K562 (cell line): ENCODE results near the gene STIL. TPM values are rescaled to one million over a fixed set of nuclear protein-coding genes. Genes with fewer than 3 reads are reported as not detected.

Source experiments
- ATAC-seq: fragments of 200-7000 bp; cut with Tn5 transposase; 3 replicates; pipeline ENCODE4 v1.9.1; 2020; ENCODE audit warnings: moderate library complexity
- BruUV-seq: library from RNA; stranded (reverse); fragments of 400-500 nt; replicated peaks from 2 replicates; lab custom pipeline; 2021; lab: Mats Ljungman, UMichigan
- CTCF ChIA-PET: fragments of 300-600 bp; formaldehyde crosslinking; extraction: SDS; loops from one replicate; lab custom pipeline; 2021; ENCODE audit warnings: low intra/inter-chr PET ratio; lab: Yijun Ruan, JAX
- POLR2A ChIA-PET: fragments of 300-600, 350-650 bp; sonication (Branson Sonifier 250); formaldehyde crosslinking; extraction: SDS; loops from one replicate; lab custom pipeline; 2021; ENCODE audit warnings: antibody characterized with exemption, inconsistent platforms; lab: Yijun Ruan, JAX
- DNase-seq, 4 experiments: peaks; one replicate each; pipeline versions ENCODE4 v3.0.0 to v3.0.0-alpha.2; 2011 to 2018; ENCODE audit warnings: low spot score in 3 of 4, mixed read lengths in 3 of 4; ENCODE audit errors: extremely low read depth in 1 of 4
- FAIRE-seq: peaks from 2 replicates; lab custom pipeline; 2011; peaks lifted over from hg19 to GRCh38; lab: Jason Lieb, UNC
- H2AFZ ChIP-seq: 2 replicates; pipeline ENCODE4 v1.6.0; 2011; ENCODE audit warnings: low read depth, low read length, control low read depth, inconsistent platforms
- H3K27ac ChIP-seq: fragments of 200-600 bp; 3 replicates; pipeline ENCODE4 v1.8.0; 2011; ENCODE audit warnings: low read depth, mild to moderate bottlenecking, control low read depth, inconsistent platforms, low read length, moderate library complexity, mixed read lengths; ENCODE audit errors: extremely low read depth
- H3K27me3 ChIP-seq, 2 experiments: fragments of 300-600 bp in 1 of 2; 2 replicates in 1 of 2; 3 replicates in 1 of 2; pipeline versions ENCODE4 v1.6.0 to v1.8.0; 2011; ENCODE audit warnings: inconsistent platforms in 2 of 2, low read length in 2 of 2, mild to moderate bottlenecking in 1 of 2, mixed read lengths in 1 of 2, moderate library complexity in 1 of 2; ENCODE audit not compliant: control insufficient read depth in 2 of 2, insufficient read depth in 2 of 2
- H3K36me3 ChIP-seq: fragments of 300-600 bp; 3 replicates; pipeline ENCODE4 v1.8.0; 2011; ENCODE audit warnings: mild to moderate bottlenecking, low read length, inconsistent platforms; ENCODE audit not compliant: control insufficient read depth, insufficient read depth
- H3K4me1 ChIP-seq, 2 experiments: fragments of 200-600 bp in 1 of 2; replicated peaks in 1 of 2; 2 replicates in 1 of 2; 3 replicates in 1 of 2; pipeline versions ENCODE4 v1.5.1 to v1.8.0; 2011; ENCODE audit warnings: inconsistent platforms in 2 of 2, low read length in 2 of 2, mild to moderate bottlenecking in 1 of 2, mixed read lengths in 1 of 2, moderate library complexity in 1 of 2; ENCODE audit not compliant: control insufficient read depth in 2 of 2, insufficient read depth in 2 of 2
- H3K4me2 ChIP-seq: 2 replicates; pipeline ENCODE4 v1.6.1; 2011; ENCODE audit warnings: low read length, control low read depth, inconsistent platforms, mixed read lengths; ENCODE audit not compliant: insufficient read depth
- H3K4me3 ChIP-seq: fragments of 200-600 bp; sonication (generic), shearing (Covaris generic); 2 replicates; pipeline ENCODE4 v1.5.1; 2016; ENCODE audit warnings: control low read depth, inconsistent platforms
- H3K79me2 ChIP-seq: fragments of 200-600 bp; 3 replicates; pipeline ENCODE4 v1.8.0; 2011; ENCODE audit warnings: low read length, inconsistent platforms; ENCODE audit not compliant: control insufficient read depth, insufficient read depth
- H3K9ac ChIP-seq, 2 experiments: 2 replicates each; pipeline versions ENCODE4 v1.6.0 to v1.6.1; 2011; ENCODE audit warnings: low read depth in 2 of 2, low read length in 2 of 2, control low read depth in 1 of 2, inconsistent platforms in 1 of 2, mild to moderate bottlenecking in 1 of 2, mixed read lengths in 1 of 2; ENCODE audit not compliant: insufficient read depth in 1 of 2
- H3K9me1 ChIP-seq: one replicate; pipeline ENCODE4 v1.6.0; 2011; ENCODE audit warnings: inconsistent platforms, mild to moderate bottlenecking, low read length, moderate library complexity; ENCODE audit not compliant: control insufficient read depth, insufficient read depth
- H3K9me3 ChIP-seq: replicated peaks from 2 replicates; pipeline ENCODE4 v1.5.1; 2011; ENCODE audit warnings: low read depth, low read length, inconsistent platforms; ENCODE audit not compliant: control insufficient read depth, insufficient read depth
- H4K20me1 ChIP-seq: replicated peaks from 2 replicates; pipeline ENCODE4 v1.6.1; 2011; ENCODE audit warnings: low read length, inconsistent platforms, mixed read lengths; ENCODE audit not compliant: control insufficient read depth, insufficient read depth
- ARID3B ChIP-seq: fragments of 250-450 bp; sonication (Bioruptor Pico); IDR thresholded peaks from 2 replicates; pipeline ENCODE4 v1.4.0; 2020; ENCODE audit warnings: borderline replicate concordance
- BHLHE40 ChIP-seq: IDR thresholded peaks from 2 replicates; pipeline ENCODE4 v1.6.1; 2011; ENCODE audit warnings: low read length, improper control_type of control experiment
- LARP7 ChIP-seq: fragments of 450-650 bp; IDR thresholded peaks from 2 replicates; pipeline ENCODE4 v1.6.1; 2016
- RBFOX2 ChIP-seq: fragments of 200-400 bp; formaldehyde crosslinking; IDR thresholded peaks from 2 replicates; pipeline ENCODE4 v1.6.1; 2017; ENCODE audit warnings: low read depth, mild to moderate bottlenecking, low read length, moderate library complexity
- RBM22 ChIP-seq: fragments of 200-400 bp; formaldehyde crosslinking; IDR thresholded peaks from 2 replicates; pipeline ENCODE4 v1.6.1; 2018; ENCODE audit warnings: low read length, low read depth; ENCODE audit not compliant: poor library complexity, severe bottlenecking
- ZNF583 ChIP-seq: fragments of 250-450 bp; sonication (Bioruptor Pico); IDR thresholded peaks from 2 replicates; pipeline ENCODE4 v1.4.0; 2020
- WGBS: fragments of 100-300 bp; shearing (Covaris generic); methylation state at CpG from one replicate; pipeline ENCODE4 v1.1.6; 2016; ENCODE audit warnings: low coverage, mixed read lengths; ENCODE audit not compliant: insufficient coverage; ENCODE audit errors: missing lambda C conversion rate; 5-methylcytosine and 5-hydroxymethylcytosine counted together
- in situ Hi-C: fragments of 300-500 bp; cut with MboI; formaldehyde crosslinking; loops from 4 replicates; pipeline ENCODE4 v1.15.0; 2018; ENCODE audit warnings: inconsistent platforms, mixed read lengths
- intact Hi-C: fragments of 100-400 bp; cut with micrococcal nuclease; formaldehyde crosslinking; loops from 2 replicates; pipeline ENCODE4 v1.14.2; 2022
- polyA plus RNA-seq, 8 experiments: library from polyadenylated mRNA; depleted of rRNA in 4 of 8; stranded (reverse) in 5 of 8; unstranded in 3 of 8; fragments of >200 nt; fragmentation: Nextera tagmentation in 2 of 8; fragmentation: Illumina TruSeq in 1 of 8; extraction: Ambion mirVana in 2 of 8; extraction: Trizol in 1 of 8; gene quantifications; 2 replicates each; pipeline versions ENCODE4 v1.2.1 to v1.2.3, GENCODE V29; 2011 to 2014; ENCODE audit warnings: inconsistent platforms in 1 of 8, missing spikeins in 1 of 8
- total RNA-seq, 7 experiments: library from RNA; depleted of rRNA in 6 of 7; stranded (reverse); fragments of >200 nt in 6 of 7; fragmentation: Illumina TruSeq in 2 of 7; extraction: Trizol in 2 of 7; gene quantifications; 2 replicates each; pipeline versions ENCODE4 v1.2.1 to v1.2.3, GENCODE V29; 2011 to 2021; ENCODE audit warnings: low replicate concordance in 1 of 7
- TF ChIP-seq, protein P1 (sequence below): fragments of 200-800 bp; sonication (Bioruptor generic); IDR thresholded peaks from 2 replicates; pipeline ENCODE4 v1.6.1; 2017; ENCODE audit warnings: missing genetic modification characterization, missing compliant biosample characterization
- TF ChIP-seq, protein P2 (sequence below): fragments of 450-650 bp; IDR thresholded peaks from 2 replicates; pipeline ENCODE4 v1.6.1; 2016; ENCODE audit warnings: mild to moderate bottlenecking, moderate library complexity

The STIL gene
- total and polyA plus RNA-seq, 9 of the 15 experiments (the other 6 are each of a cell fraction or from before 2014, with no cell fraction given): 10.5 to 77.4 (median 39.6) TPM

- Histone ChIP-seq H3K27ac (no peak overlapping the region), H2AFZ (no peak overlapping the region), H3K27me3 (no peaks in the 10 kb centered on the region), H3K36me3 (peaks cover 92% of the 10 kb centered on the region), H3K9me1 (no peaks in the 10 kb centered on the region), H3K9ac (no peak overlapping the region), H3K4me2 (no peak overlapping the region), H3K9me3 (no peaks in the 10 kb centered on the region), H3K4me1 (no peaks in the 10 kb centered on the region), H4K20me1 (no peaks in the 10 kb centered on the region), H3K4me3 (no peak overlapping the region), H3K79me2 (peaks cover 13% of the 10 kb centered on the region; the same call in 2 of the 3 replicates)
- FAIRE-seq (no peak), DNase-seq (no peak)
- in situ Hi-C loops (no loop called here), intact Hi-C loops (no loop called here)
- BruUV-seq: no TSS peak
- CTCF ChIA-PET: no interaction called here
- 76% methylated on average over 2 of the region's 2 CpGs for WGBS
- TF ChIP-seq RBM22 (no peak), RBFOX2 (no peak), ZNF583 (CRISPR knock-in tag) (no peak), BHLHE40 (no peak), ARID3B (CRISPR knock-in tag) (no peak), LARP7 (no peak)
- TF ChIP-seq, protein P1, sequence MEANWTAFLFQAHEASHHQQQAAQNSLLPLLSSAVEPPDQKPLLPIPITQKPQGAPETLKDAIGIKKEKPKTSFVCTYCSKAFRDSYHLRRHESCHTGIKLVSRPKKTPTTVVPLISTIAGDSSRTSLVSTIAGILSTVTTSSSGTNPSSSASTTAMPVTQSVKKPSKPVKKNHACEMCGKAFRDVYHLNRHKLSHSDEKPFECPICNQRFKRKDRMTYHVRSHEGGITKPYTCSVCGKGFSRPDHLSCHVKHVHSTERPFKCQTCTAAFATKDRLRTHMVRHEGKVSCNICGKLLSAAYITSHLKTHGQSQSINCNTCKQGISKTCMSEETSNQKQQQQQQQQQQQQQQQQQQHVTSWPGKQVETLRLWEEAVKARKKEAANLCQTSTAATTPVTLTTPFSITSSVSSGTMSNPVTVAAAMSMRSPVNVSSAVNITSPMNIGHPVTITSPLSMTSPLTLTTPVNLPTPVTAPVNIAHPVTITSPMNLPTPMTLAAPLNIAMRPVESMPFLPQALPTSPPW (CRISPR knock-in tag): no peak
- TF ChIP-seq, protein P2, sequence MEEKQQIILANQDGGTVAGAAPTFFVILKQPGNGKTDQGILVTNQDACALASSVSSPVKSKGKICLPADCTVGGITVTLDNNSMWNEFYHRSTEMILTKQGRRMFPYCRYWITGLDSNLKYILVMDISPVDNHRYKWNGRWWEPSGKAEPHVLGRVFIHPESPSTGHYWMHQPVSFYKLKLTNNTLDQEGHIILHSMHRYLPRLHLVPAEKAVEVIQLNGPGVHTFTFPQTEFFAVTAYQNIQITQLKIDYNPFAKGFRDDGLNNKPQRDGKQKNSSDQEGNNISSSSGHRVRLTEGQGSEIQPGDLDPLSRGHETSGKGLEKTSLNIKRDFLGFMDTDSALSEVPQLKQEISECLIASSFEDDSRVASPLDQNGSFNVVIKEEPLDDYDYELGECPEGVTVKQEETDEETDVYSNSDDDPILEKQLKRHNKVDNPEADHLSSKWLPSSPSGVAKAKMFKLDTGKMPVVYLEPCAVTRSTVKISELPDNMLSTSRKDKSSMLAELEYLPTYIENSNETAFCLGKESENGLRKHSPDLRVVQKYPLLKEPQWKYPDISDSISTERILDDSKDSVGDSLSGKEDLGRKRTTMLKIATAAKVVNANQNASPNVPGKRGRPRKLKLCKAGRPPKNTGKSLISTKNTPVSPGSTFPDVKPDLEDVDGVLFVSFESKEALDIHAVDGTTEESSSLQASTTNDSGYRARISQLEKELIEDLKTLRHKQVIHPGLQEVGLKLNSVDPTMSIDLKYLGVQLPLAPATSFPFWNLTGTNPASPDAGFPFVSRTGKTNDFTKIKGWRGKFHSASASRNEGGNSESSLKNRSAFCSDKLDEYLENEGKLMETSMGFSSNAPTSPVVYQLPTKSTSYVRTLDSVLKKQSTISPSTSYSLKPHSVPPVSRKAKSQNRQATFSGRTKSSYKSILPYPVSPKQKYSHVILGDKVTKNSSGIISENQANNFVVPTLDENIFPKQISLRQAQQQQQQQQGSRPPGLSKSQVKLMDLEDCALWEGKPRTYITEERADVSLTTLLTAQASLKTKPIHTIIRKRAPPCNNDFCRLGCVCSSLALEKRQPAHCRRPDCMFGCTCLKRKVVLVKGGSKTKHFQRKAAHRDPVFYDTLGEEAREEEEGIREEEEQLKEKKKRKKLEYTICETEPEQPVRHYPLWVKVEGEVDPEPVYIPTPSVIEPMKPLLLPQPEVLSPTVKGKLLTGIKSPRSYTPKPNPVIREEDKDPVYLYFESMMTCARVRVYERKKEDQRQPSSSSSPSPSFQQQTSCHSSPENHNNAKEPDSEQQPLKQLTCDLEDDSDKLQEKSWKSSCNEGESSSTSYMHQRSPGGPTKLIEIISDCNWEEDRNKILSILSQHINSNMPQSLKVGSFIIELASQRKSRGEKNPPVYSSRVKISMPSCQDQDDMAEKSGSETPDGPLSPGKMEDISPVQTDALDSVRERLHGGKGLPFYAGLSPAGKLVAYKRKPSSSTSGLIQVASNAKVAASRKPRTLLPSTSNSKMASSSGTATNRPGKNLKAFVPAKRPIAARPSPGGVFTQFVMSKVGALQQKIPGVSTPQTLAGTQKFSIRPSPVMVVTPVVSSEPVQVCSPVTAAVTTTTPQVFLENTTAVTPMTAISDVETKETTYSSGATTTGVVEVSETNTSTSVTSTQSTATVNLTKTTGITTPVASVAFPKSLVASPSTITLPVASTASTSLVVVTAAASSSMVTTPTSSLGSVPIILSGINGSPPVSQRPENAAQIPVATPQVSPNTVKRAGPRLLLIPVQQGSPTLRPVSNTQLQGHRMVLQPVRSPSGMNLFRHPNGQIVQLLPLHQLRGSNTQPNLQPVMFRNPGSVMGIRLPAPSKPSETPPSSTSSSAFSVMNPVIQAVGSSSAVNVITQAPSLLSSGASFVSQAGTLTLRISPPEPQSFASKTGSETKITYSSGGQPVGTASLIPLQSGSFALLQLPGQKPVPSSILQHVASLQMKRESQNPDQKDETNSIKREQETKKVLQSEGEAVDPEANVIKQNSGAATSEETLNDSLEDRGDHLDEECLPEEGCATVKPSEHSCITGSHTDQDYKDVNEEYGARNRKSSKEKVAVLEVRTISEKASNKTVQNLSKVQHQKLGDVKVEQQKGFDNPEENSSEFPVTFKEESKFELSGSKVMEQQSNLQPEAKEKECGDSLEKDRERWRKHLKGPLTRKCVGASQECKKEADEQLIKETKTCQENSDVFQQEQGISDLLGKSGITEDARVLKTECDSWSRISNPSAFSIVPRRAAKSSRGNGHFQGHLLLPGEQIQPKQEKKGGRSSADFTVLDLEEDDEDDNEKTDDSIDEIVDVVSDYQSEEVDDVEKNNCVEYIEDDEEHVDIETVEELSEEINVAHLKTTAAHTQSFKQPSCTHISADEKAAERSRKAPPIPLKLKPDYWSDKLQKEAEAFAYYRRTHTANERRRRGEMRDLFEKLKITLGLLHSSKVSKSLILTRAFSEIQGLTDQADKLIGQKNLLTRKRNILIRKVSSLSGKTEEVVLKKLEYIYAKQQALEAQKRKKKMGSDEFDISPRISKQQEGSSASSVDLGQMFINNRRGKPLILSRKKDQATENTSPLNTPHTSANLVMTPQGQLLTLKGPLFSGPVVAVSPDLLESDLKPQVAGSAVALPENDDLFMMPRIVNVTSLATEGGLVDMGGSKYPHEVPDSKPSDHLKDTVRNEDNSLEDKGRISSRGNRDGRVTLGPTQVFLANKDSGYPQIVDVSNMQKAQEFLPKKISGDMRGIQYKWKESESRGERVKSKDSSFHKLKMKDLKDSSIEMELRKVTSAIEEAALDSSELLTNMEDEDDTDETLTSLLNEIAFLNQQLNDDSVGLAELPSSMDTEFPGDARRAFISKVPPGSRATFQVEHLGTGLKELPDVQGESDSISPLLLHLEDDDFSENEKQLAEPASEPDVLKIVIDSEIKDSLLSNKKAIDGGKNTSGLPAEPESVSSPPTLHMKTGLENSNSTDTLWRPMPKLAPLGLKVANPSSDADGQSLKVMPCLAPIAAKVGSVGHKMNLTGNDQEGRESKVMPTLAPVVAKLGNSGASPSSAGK: no peak
- TF ChIP-seq, all 486 proteins: peak for 0
- POLR2A ChIA-PET: no interaction called here
- no peak for ATAC-seq
These were observed 11.5 kb downstream of the STIL start for GRCh38 chr1:47302472-47302871.
